NCI-H2081 treated with DMSO at 0.1 percent for 48 hours (cell line): ENCODE data around the gene RBM4.

Experiments used
- DNase-seq: peaks from one replicate; lab custom pipeline; 2025; lab: John Stamatoyannopoulos, UW

The RBM4 gene

GRCh38 chr11:66689661-66690590 is 51.4 kb downstream of the RBM4 start:
- DNase-seq = no peak

GRCh38 chr11:66691311-66691980 is 52.9 kb downstream of the RBM4 start:
- no peak for DNase-seq

GRCh38 chr11:66692446-66692845 is 53.9 kb downstream of the RBM4 start:
- DNase-seq = no peak

- DNase-seq = no peak
Observed at GRCh38 chr11:66692871-66693331, 54.4 kb downstream of the RBM4 start.

- DNase-seq = no peak
Observed at GRCh38 chr11:66693356-66694055, 55.0 kb downstream of the RBM4 start.

GRCh38 chr11:66694056-66694410 is 55.5 kb downstream of the RBM4 start:
- no peak for DNase-seq

- DNase-seq = peak; percentile 29
Observed at GRCh38 chr11:66694732-66695207, 56.3 kb downstream of the RBM4 start.
